Muscle layer of colon (tissue), 2 donors: ENCODE measurements around the gene MEIS2.
A peak's percentile ranks its signal among the peaks of the same experiment; 100 is the strongest.

Experiments
- H3K27ac ChIP-seq: one replicate; pipeline ENCODE4 v1.7.0; 2013; ENCODE audit warnings: low read depth, mild to moderate bottlenecking, low read length, moderate library complexity
- H3K27me3 ChIP-seq, 2 donors: one replicate each; pipeline ENCODE4 v1.7.0; 2013; ENCODE audit warnings: low read length in 2 of 2, mild to moderate bottlenecking in 2 of 2; ENCODE audit not compliant: insufficient read depth in 2 of 2, control insufficient read depth in 1 of 2
- H3K36me3 ChIP-seq: one replicate; pipeline ENCODE4 v1.7.0; 2013; ENCODE audit warnings: mild to moderate bottlenecking, low read length; ENCODE audit not compliant: insufficient read depth
- H3K4me1 ChIP-seq: one replicate; pipeline ENCODE4 v1.7.0; 2013; ENCODE audit warnings: mild to moderate bottlenecking, low read length; ENCODE audit not compliant: insufficient read depth
- H3K4me3 ChIP-seq, 2 donors: one replicate each; pipeline ENCODE4 v1.7.0; 2013; ENCODE audit warnings: low read length in 2 of 2, low read depth in 1 of 2, mild to moderate bottlenecking in 1 of 2, moderate library complexity in 1 of 2
- H3K9ac ChIP-seq: one replicate; pipeline ENCODE4 v1.7.0; 2013; ENCODE audit warnings: low read length
- H3K9me3 ChIP-seq: one replicate; pipeline ENCODE4 v1.7.0; 2013; ENCODE audit warnings: mild to moderate bottlenecking, low read length
- donor health status: abdominal sarcoma.
- donor health status: Adenocarcinoma of cecum.

Gene MEIS2

DNA sequence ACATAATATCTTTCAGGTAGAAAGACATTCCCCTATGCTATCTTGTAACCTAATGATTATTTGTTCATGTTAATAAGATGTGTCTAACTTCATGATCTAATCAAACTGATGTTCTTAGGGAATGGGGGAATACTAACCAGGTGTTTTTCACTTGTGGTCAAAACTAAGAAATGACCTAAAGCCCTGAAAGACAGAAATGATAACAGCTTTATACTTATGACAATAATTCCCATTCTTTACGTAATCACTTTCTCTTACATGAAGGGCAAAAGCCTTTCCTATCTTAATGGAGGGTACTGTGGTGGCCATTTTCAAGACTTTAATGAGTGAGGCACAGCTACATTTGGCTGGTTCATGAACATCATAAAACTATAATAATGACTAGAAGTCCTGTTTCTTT lies 33.9 kb upstream of the MEIS2 start:
- H3K4me3 ChIP-seq, result no peak overlapping the region
- H3K27ac ChIP-seq, result peak overlapping the region; percentile 30
- H3K36me3 ChIP-seq, result no peaks in the 10 kb centered on the region
- no peaks in the 10 kb centered on the region for H3K9me3 ChIP-seq
- H3K4me1 ChIP-seq, result peaks cover 17% of the 10 kb centered on the region
- no peak overlapping the region for H3K9ac ChIP-seq
- no peaks in the 10 kb centered on the region for H3K27me3 ChIP-seq

DNA sequence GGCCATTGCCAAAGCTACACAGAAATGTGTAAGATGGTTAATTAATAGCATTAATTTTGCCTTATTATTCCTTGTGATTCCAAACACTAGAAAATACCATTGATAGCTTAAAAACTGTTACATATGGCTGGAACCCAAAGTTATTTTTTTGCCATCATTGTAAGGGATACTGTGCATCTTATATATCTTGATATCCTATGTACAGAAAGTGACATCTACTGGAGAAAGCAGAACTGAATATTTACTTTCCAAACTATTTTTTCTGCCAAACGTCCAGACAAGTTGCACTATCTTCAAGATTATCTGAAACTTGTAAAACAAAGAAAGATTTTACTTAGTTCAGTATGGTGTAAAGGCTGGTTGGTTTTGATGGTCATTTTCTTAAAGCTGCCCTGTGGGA lies 33.3 kb upstream of the MEIS2 start:
- Histone ChIP-seq H3K9ac (no peak overlapping the region), H3K9me3 (no peaks in the 10 kb centered on the region), H3K27me3 (no peaks in the 10 kb centered on the region), H3K4me1 (peaks cover 17% of the 10 kb centered on the region), H3K4me3 (peak overlapping the region in 1 of 2 donors; percentile 14), H3K36me3 (no peaks in the 10 kb centered on the region), H3K27ac (peak overlapping the region; percentile 30)

DNA sequence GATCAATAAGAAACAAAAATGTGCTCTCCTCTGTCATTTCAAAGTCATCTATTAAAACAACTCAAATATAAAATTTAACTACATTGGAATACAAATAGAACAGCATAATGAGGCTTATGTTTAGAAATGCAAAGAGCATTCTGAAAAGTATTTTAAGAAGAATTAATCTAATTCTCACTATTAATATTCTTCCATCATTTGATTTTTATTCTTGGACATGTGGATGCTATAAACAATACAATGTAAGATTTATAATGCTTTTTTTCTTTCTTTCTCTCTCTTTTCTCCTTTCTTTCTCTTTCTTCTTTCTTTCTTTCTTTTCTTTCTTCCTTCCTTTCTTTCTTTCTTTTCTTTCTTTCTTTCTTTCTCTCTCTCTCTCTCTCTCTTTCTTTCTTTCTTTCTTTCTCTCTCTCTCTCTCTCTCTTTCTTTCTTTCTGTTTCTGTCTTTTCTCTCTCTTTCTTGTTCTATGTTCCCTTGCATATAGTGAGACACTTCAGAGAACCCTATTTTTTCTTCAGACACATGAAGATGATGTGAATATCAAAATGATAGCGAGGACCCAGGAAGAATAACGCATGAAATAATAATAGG lies 32.6 kb upstream of the MEIS2 start:
- Histone ChIP-seq H3K36me3 (no peaks in the 10 kb centered on the region), H3K9ac (no peak overlapping the region), H3K4me3 (no peak overlapping the region), H3K9me3 (no peaks in the 10 kb centered on the region), H3K27me3 (no peaks in the 10 kb centered on the region), H3K27ac (no peak overlapping the region), H3K4me1 (peaks cover 17% of the 10 kb centered on the region)

DNA sequence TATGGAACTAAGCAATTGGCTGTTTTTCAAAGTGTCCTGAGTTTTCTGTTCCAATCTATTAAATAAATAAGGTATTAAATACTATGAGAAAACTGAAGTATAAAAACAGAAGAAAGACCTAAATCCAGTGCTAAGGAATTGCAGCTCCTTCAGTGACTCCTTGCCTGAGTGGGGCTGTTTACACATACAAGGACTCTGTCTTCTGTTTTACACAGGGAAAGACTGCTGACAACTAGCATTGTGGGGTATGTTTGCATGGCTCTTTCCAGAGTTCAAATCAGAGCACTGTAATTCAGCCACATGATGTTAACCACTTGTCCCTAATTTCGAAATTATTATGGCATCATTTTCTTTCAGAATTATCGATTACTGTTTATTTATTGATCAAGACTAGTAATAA lies 31.3 kb upstream of the MEIS2 start:
- Histone ChIP-seq H3K4me3 (peak overlapping the region in 1 of 2 donors; percentile 20), H3K27ac (no peak overlapping the region), H3K9me3 (no peaks in the 10 kb centered on the region), H3K9ac (peak overlapping the region; percentile 28), H3K27me3 (no peaks in the 10 kb centered on the region), H3K36me3 (no peaks in the 10 kb centered on the region), H3K4me1 (peaks cover 17% of the 10 kb centered on the region)

DNA sequence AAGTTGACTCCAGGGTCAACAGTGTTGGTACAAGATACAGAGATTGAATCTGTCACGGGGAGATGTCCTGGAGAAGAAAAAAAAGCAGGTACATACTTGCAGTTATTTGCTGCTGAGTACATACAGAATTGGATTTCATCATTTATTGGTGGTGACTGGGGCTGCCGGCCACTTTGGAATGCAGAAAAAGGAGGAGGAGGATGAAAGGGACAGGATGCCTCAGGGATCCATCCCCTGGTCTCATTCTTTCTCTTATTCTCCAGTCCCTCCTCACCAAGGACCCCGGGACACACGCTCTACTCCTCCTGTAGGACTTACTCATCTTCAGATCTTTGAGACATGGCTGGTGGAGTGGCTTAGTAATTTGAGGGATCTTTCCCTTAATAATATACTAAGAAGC lies 30.0 kb upstream of the MEIS2 start:
- H3K4me3 ChIP-seq, result no peak overlapping the region
- H3K36me3 ChIP-seq, result no peaks in the 10 kb centered on the region

DNA sequence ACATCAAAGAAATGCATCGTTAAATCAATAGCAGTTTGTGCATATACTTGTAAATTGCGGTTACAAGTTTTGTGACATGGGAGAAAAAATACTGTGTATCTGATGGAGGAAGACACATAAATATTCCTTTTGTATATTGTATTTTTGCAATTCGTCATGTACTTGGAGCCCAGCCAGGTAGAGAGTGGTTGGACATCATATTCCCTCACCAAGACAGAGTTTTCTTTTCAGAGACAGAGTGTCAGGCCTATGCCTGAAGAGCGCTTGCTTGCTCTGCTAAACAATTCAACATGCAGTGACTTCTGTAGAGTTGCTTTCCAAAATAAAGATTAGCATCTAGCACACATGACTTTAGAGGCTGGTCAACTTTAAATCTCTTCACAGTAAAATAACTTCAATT lies 24.8 kb upstream of the MEIS2 start:
- H3K4me1 ChIP-seq, result peaks cover 39% of the 10 kb centered on the region
- no peaks in the 10 kb centered on the region for H3K36me3 ChIP-seq
- H3K9ac ChIP-seq, result no peak overlapping the region
- H3K4me3 ChIP-seq, result no peak overlapping the region
- no peak overlapping the region for H3K27ac ChIP-seq
- no peaks in the 10 kb centered on the region for H3K9me3 ChIP-seq
- H3K27me3 ChIP-seq, result no peaks in the 10 kb centered on the region

More for the DNA sequence above, 30.0 kb upstream of the MEIS2 start:
- no peaks in the 10 kb centered on the region for H3K27me3 ChIP-seq
- H3K4me1 ChIP-seq, result peaks cover 23% of the 10 kb centered on the region
- no peak overlapping the region for H3K9ac ChIP-seq
- no peaks in the 10 kb centered on the region for H3K9me3 ChIP-seq
- H3K27ac ChIP-seq, result no peak overlapping the region

DNA sequence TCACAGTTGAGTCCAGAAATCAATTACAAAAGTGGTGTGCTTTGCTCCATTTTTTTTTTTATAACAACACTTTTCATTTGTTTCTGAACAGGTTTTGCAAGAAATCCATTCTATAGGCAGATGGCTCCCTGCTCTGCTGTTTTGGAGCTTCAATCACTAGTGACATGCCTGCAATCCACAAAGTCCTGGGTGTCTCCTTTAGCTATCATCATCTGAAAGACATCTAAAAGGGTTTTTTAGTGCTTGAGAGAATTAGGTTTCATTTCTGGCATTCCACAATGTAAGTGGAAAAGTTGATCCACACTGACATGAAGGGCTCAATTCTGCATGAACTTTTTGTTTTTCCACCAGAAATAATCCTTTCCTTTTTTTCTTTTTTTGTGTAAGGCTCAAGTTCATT lies 24.0 kb upstream of the MEIS2 start:
- Histone ChIP-seq H3K4me1 (peaks cover 39% of the 10 kb centered on the region), H3K4me3 (no peak overlapping the region), H3K9ac (no peak overlapping the region), H3K36me3 (no peaks in the 10 kb centered on the region), H3K27ac (no peak overlapping the region), H3K27me3 (no peaks in the 10 kb centered on the region), H3K9me3 (no peaks in the 10 kb centered on the region)

DNA sequence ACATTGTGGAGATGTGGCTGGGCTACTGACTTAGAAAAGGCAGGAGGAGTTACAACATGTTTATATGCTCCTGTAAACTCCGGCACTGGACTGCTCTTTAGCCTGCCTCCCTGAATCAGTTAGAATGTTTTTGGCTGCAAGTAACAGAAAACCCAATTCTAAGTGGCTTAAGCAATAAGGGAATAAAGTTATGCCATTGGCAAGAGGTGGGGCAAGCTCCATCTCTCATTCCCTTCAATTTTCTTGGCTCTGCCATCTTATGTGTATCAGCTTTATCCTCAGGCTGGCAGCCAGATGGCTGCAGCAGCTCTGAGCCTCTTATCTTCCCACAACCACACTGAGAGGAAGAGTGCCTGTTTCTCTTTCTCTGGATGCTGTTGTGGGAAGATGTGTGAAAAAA lies 22.4 kb upstream of the MEIS2 start:
- Histone ChIP-seq H3K36me3 (no peaks in the 10 kb centered on the region), H3K9ac (no peak overlapping the region), H3K9me3 (no peaks in the 10 kb centered on the region), H3K27me3 (no peaks in the 10 kb centered on the region), H3K4me1 (peaks cover 44% of the 10 kb centered on the region), H3K27ac (peak overlapping the region; percentile 53), H3K4me3 (no peak overlapping the region)

DNA sequence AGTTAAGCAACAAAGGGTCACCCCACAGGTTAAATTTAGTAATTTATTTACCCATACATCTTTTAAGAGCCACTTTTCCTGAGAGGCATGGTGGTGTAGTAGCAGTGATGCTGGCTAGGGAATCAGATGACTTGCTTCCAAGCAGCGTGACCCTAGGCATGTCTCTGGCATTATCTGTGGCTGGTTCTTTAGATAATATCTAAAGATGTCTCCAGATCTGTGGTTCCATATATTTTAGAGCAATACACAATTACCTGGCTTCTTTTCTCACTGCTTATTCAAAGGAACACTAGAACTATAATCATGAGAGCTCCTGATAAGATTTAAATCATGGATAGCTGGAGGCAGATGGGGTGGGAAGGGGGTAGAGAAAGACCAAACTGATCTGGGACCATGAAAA lies 21.1 kb upstream of the MEIS2 start:
- H3K4me1 ChIP-seq, result peaks cover 44% of the 10 kb centered on the region
- no peaks in the 10 kb centered on the region for H3K27me3 ChIP-seq

DNA sequence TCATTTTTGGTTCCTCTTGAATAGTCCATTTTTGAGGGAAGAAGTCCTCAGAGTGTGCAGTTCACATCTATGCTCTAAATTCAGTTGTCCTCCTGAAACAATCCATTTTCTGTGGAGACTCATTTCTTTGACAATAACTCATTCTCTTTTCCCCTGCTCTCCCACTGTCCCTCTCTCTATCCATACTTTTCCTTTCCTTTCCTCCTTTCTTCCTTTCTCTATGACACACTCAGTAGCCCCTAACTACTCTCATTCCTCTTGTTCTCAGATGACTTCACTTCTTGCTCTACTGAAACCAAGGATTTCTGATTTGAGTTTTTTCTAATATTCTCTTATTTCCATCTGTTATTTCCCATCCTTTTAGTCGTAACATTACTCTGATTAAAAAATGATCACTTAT lies 16.7 kb upstream of the MEIS2 start:
- Histone ChIP-seq H3K4me1 (peaks cover 34% of the 10 kb centered on the region), H3K9me3 (no peaks in the 10 kb centered on the region), H3K27me3 (no peaks in the 10 kb centered on the region), H3K9ac (no peak overlapping the region), H3K27ac (no peak overlapping the region), H3K36me3 (no peaks in the 10 kb centered on the region), H3K4me3 (no peak overlapping the region)

More for the DNA sequence above, 21.1 kb upstream of the MEIS2 start:
- no peak overlapping the region for H3K4me3 ChIP-seq
- no peaks in the 10 kb centered on the region for H3K36me3 ChIP-seq
- H3K9ac ChIP-seq, result no peak overlapping the region
- no peaks in the 10 kb centered on the region for H3K9me3 ChIP-seq
- no peak overlapping the region for H3K27ac ChIP-seq

DNA sequence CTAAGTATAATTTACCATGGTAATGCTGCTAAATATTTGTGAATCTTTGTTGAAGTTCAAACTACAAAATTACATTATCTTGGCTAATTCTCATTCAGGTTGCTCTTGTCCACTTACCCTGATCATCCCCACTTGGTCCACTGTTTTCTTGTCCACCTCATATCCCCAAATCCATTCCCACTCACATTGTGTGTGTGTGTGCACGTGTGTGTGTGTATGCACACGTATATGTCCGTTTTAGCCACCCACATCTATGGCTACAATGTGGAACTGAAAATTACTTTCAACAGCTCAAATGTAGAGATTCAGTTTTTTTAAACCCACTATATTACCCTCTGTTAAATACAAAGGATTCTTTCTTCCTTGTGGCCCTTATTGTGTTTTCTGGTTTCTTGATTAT lies 15.2 kb upstream of the MEIS2 start:
- peaks cover 39% of the 10 kb centered on the region for H3K4me1 ChIP-seq
- no peak overlapping the region for H3K27ac ChIP-seq
- no peaks in the 10 kb centered on the region for H3K27me3 ChIP-seq
- no peak overlapping the region for H3K9ac ChIP-seq
- H3K4me3 ChIP-seq, result no peak overlapping the region
- H3K36me3 ChIP-seq, result no peaks in the 10 kb centered on the region
- no peaks in the 10 kb centered on the region for H3K9me3 ChIP-seq

DNA sequence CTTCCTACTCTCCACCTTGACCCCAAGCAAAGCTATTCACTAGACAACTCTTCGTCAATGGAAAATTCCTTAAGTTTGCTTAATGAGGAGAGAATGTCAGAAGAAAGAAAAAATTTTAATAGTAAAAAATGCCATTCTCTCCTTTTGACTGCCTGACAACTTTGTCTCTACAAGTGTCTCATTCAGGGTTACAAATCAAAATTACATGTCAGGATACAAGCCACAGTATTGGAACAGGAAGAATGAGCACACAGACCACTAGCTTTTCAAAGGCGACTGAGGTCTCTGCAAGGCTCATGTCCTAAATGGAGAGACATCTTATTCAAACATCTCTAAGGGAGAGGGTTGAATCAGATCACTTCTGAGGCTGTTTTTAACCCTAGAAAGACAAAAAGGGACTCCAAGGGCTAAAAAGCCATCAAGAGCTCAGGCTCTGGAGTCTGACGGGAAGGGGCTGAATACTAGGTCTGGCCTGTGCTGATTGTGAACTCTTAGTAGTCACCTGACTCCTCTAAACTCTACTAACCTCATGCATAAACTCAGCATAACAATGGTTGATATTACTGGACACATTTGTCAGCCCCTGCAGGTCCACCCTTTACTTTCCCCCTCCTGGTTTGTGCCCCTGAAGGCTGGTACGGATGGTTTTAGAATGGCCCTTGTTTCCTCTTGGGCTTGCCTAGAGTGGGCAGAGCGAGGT lies 12.8 kb upstream of the MEIS2 start:
- H3K9ac ChIP-seq, result peak overlapping the region; percentile 29
- no peaks in the 10 kb centered on the region for H3K9me3 ChIP-seq
- peak overlapping the region; percentile 97 for H3K27ac ChIP-seq
- H3K36me3 ChIP-seq, result no peaks in the 10 kb centered on the region
- H3K4me3 ChIP-seq, result no peak overlapping the region
- peaks cover 38% of the 10 kb centered on the region for H3K4me1 ChIP-seq
- H3K27me3 ChIP-seq, result no peaks in the 10 kb centered on the region
